Measurements from ENCODE around the gene CST1.
"Not testable (repeated sequence)": the region's sequence is repeated elsewhere in the genome, so short reads cannot be mapped to it uniquely, and the experiment has no call there.

The CST1 gene

DNA sequence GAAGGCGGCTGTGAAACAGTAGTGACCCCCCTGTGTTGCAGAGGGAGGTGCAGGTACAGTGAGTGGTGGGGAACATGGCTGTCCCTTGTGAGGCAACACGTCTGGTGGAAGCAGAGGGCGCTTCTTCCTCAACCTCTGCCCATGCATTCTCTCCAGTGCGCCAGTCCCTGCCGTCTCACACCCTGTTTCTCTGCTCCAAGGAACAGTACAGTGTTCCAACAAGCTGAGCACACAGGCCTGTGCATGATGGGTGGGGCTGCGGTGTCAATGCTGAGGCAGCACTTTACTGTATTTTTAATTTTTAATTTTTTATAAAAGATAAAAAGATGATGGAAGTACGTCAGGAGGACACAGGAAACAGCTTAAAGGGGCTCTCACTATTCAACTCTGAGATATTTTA is 43.3 kb upstream of the CST1 start:
- Histone ChIP-seq H3K27ac (ENCODE audit: low read length) (no peak overlapping the region), H3K4me3 (ENCODE audit: low read depth in 1 of 2, low read length in 2 of 2) (no peak overlapping the region), H3K9me3 (ENCODE audit: insufficient read depth, low read length, severe bottlenecking) (no peaks in the 10 kb centered on the region), H3K79me2 (ENCODE audit: insufficient read depth, low read length) (no peaks in the 10 kb centered on the region), H3K9ac (ENCODE audit: low read depth, low read length) (no peak overlapping the region), H2AFZ (ENCODE audit: low read depth, low read length) (no peak overlapping the region), H4K20me1 (ENCODE audit: insufficient read depth, low read length) (no peaks in the 10 kb centered on the region), H3K36me3 (ENCODE audit: insufficient read depth, low read length) (no peaks in the 10 kb centered on the region), H3K27me3 (ENCODE audit: insufficient read depth, low read length, poor library complexity) (no peaks in the 10 kb centered on the region), H3K4me1 (ENCODE audit: insufficient read depth, low read length) (no peaks in the 10 kb centered on the region), H3K4me2 (ENCODE audit: insufficient read depth, low read length) (no peak overlapping the region)
- DNase-seq (no peak), ATAC-seq (ENCODE audit: insufficient read depth, low read depth) (no peak)
- TF ChIP-seq EZH2 (IDR thresholded peaks at IDR 0.05; ENCODE audit: borderline replicate concordance, low read depth, low read length, severe bottlenecking) (no peak), CTCF (IDR thresholded peaks at IDR 0.05; ENCODE audit: borderline replicate concordance, extremely low read depth, low read length, poor library complexity, severe bottlenecking) (no peak)

DNA sequence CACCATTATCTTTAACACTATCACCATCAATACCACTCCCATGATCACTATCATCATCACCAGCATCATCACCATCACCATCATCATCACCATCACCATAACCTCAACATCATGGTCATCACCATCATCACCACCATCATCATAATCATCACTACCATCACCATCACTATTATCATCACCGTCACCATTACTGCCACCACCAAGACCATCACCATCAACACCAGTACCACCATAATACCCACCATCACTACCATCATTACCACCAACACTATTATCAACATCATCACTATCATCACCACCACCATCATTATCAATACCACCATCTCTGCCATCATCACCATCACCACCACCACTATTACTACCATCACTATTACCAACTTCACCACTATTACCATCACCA is 32.7 kb upstream of the CST1 start:
- TF ChIP-seq EZH2 (IDR thresholded peaks at IDR 0.05; ENCODE audit: borderline replicate concordance, low read depth, low read length, severe bottlenecking): no peak
- no peak for TF ChIP-seq CTCF (IDR thresholded peaks at IDR 0.05; ENCODE audit: borderline replicate concordance, extremely low read depth, low read length, poor library complexity, severe bottlenecking)
- H3K79me2 ChIP-seq (ENCODE audit: insufficient read depth, low read length): no peaks in the 10 kb centered on the region
- no peaks in the 10 kb centered on the region for H3K36me3 ChIP-seq (ENCODE audit: insufficient read depth, low read length)
- H3K27me3 ChIP-seq (ENCODE audit: insufficient read depth, low read length, poor library complexity): no peaks in the 10 kb centered on the region
- no peak overlapping the region for H3K27ac ChIP-seq (ENCODE audit: low read length)
- DNase-seq: no peak
- H3K4me2 ChIP-seq (ENCODE audit: insufficient read depth, low read length): no peak overlapping the region
- no peak overlapping the region for H3K4me3 ChIP-seq (ENCODE audit: low read depth in 1 of 2, low read length in 2 of 2)
- H3K4me1 ChIP-seq (ENCODE audit: insufficient read depth, low read length): peaks cover 14% of the 10 kb centered on the region
- H3K9ac ChIP-seq (ENCODE audit: low read depth, low read length): no peak overlapping the region
- H3K9me3 ChIP-seq (ENCODE audit: insufficient read depth, low read length, severe bottlenecking): no peaks in the 10 kb centered on the region
- no peaks in the 10 kb centered on the region for H4K20me1 ChIP-seq (ENCODE audit: insufficient read depth, low read length)
- no peak overlapping the region for H2AFZ ChIP-seq (ENCODE audit: low read depth, low read length)
- ATAC-seq (ENCODE audit: insufficient read depth, low read depth): no peak

- TF ChIP-seq EZH2 (IDR thresholded peaks at IDR 0.05; ENCODE audit: borderline replicate concordance, low read depth, low read length, severe bottlenecking) (no peak), CTCF (IDR thresholded peaks at IDR 0.05; ENCODE audit: borderline replicate concordance, extremely low read depth, low read length, poor library complexity, severe bottlenecking) (peak; percentile 89)
- Histone ChIP-seq H3K4me2 (ENCODE audit: insufficient read depth, low read length) (no peak overlapping the region), H3K36me3 (ENCODE audit: insufficient read depth, low read length) (no peaks in the 10 kb centered on the region), H2AFZ (ENCODE audit: low read depth, low read length) (no peak overlapping the region), H3K4me3 (ENCODE audit: low read depth in 1 of 2, low read length in 2 of 2) (no peak overlapping the region), H4K20me1 (ENCODE audit: insufficient read depth, low read length) (no peaks in the 10 kb centered on the region), H3K79me2 (ENCODE audit: insufficient read depth, low read length) (no peaks in the 10 kb centered on the region), H3K27ac (ENCODE audit: low read length) (no peak overlapping the region), H3K4me1 (ENCODE audit: insufficient read depth, low read length) (peaks cover 14% of the 10 kb centered on the region), H3K27me3 (ENCODE audit: insufficient read depth, low read length, poor library complexity) (no peaks in the 10 kb centered on the region), H3K9ac (ENCODE audit: low read depth, low read length) (no peak overlapping the region), H3K9me3 (ENCODE audit: insufficient read depth, low read length, severe bottlenecking) (no peaks in the 10 kb centered on the region)
- DNase-seq: peak; percentile 79
- peak; percentile 96 for ATAC-seq (ENCODE audit: insufficient read depth, low read depth)
Observed at GRCh38 chr20:23782366-23782983, 31.7 kb upstream of the CST1 start.

DNA sequence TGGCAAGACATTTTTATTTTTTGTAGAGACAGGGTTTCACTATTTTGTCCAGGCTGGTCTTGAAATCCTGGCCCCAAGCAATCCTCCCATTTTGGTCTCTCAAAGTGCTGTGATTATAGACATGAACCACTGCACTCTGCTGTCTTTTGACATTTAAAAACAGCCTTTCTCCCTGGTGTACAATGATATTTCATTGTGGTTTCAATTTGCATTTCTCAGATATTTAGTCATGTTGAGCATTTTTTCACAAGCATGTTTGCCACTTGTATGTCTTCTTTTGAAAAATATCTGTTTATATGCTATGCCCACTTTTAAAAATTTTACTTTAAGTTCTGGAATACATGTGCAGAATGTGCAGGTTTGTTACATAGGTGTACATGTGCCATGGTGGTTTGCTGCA is 27.9 kb upstream of the CST1 start:
- not testable (repeated sequence) for H3K79me2 ChIP-seq (ENCODE audit: insufficient read depth, low read length); H3K4me3 ChIP-seq (ENCODE audit: low read depth in 1 of 2, low read length in 2 of 2); H3K4me2 ChIP-seq (ENCODE audit: insufficient read depth, low read length); DNase-seq; H3K27ac ChIP-seq (ENCODE audit: low read length); H3K9me3 ChIP-seq (ENCODE audit: insufficient read depth, low read length, severe bottlenecking); H3K36me3 ChIP-seq (ENCODE audit: insufficient read depth, low read length); ATAC-seq (ENCODE audit: insufficient read depth, low read depth); H3K9ac ChIP-seq (ENCODE audit: low read depth, low read length); H4K20me1 ChIP-seq (ENCODE audit: insufficient read depth, low read length); H3K27me3 ChIP-seq (ENCODE audit: insufficient read depth, low read length, poor library complexity); H2AFZ ChIP-seq (ENCODE audit: low read depth, low read length)
- H3K4me1 ChIP-seq (ENCODE audit: insufficient read depth, low read length): peaks cover 14% of the 10 kb centered on the region

DNA sequence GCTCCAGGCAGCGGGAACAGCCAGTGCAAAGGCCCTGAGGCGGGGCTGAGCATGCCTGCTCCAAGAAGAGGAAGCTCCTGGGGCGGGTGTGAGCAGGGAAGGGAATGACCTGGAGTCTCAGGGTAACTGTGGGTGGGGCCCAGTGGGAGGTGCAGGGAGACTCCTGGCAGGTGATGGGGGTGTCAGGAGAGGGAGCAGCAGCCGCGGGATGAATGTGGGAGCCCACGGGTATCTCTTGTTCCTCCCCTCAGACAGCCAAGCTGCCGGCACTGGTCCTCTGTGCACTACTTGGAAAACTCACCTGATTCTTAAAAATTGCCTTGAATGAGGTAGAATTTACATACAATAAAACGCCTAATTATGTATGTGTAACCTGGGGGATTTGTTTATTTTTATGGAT is 26.6 kb upstream of the CST1 start:
- H3K9me3 ChIP-seq (ENCODE audit: insufficient read depth, low read length, severe bottlenecking); H3K4me3 ChIP-seq (ENCODE audit: low read depth in 1 of 2, low read length in 2 of 2); ATAC-seq (ENCODE audit: insufficient read depth, low read depth); H4K20me1 ChIP-seq (ENCODE audit: insufficient read depth, low read length); H3K27me3 ChIP-seq (ENCODE audit: insufficient read depth, low read length, poor library complexity); H2AFZ ChIP-seq (ENCODE audit: low read depth, low read length); H3K4me2 ChIP-seq (ENCODE audit: insufficient read depth, low read length); DNase-seq; H3K9ac ChIP-seq (ENCODE audit: low read depth, low read length); H3K27ac ChIP-seq (ENCODE audit: low read length); H3K36me3 ChIP-seq (ENCODE audit: insufficient read depth, low read length); H3K79me2 ChIP-seq (ENCODE audit: insufficient read depth, low read length): not testable (repeated sequence)
- peaks cover 10% of the 10 kb centered on the region for H3K4me1 ChIP-seq (ENCODE audit: insufficient read depth, low read length)
